Pancreas (tissue), 10 donors: ENCODE measurements around the gene SLC12A8. TPM values are rescaled to one million over a fixed set of nuclear protein-coding genes. Genes with fewer than 3 reads are reported as not detected.

Source experiments
- ATAC-seq, 4 donors: fragments of 200-7000 bp; cut with Tn5 transposase; one replicate each; pipeline versions ENCODE4 v1.8.0 to v1.9.1; 2020; ENCODE audit warnings: mild to moderate bottlenecking in 4 of 4, moderate library complexity in 4 of 4
- DNase-seq, 6 donors: peaks; one replicate each; pipeline ENCODE4 v3.0.0-alpha.2; 2020
- FAIRE-seq: peaks from 2 replicates; lab custom pipeline; 2012; peaks lifted over from hg19 to GRCh38; lab: Jason Lieb, UNC
- H3K27ac ChIP-seq, 4 donors: fragments of 200-600 bp; sonication (generic); 1 replicate in 3 of 4; 2 replicates in 1 of 4; pipeline versions ENCODE4 v1.5.0 to v1.8.0; 2020
- H3K27me3 ChIP-seq, 4 donors: fragments of 200-600 bp; one replicate each; pipeline ENCODE4 v1.8.0; 2021
- H3K36me3 ChIP-seq, 3 donors: fragments of 200-600 bp; sonication (generic) in 1 of 3; one replicate each; pipeline versions ENCODE4 v1.5.0 to v1.8.0; 2020 to 2021
- H3K4me1 ChIP-seq, 3 donors: fragments of 200-600 bp; one replicate each; pipeline ENCODE4 v1.8.0; 2021
- H3K4me3 ChIP-seq, 4 donors: fragments of 200-600 bp; sonication (generic) in 2 of 4; one replicate each; pipeline versions ENCODE4 v1.5.0 to v1.8.0; 2020 to 2021
- H3K9me3 ChIP-seq, 4 donors: fragments of 200-600 bp; one replicate each; pipeline ENCODE4 v1.8.0; 2021
- WGBS, 2 donors: extraction: QIAGEN DNeasy Blood & Tissue Kit; methylation state at CpG; one replicate each; pipeline ENCODE4 v1.1.7; 2013; 5-methylcytosine and 5-hydroxymethylcytosine counted together
- intact Hi-C, 3 donors: fragments of 100-400 bp; cut with DNase I; formaldehyde crosslinking; loops; one replicate each; pipeline versions ENCODE4 v1.11.1 to v1.14.2; 2022
- polyA plus RNA-seq, 2 donors: library from polyadenylated mRNA; stranded (reverse); fragments of 200-250 nt; gene quantifications; one replicate each; pipeline ENCODE4 v1.2.3, GENCODE V29; 2013
- total RNA-seq, 6 donors: library from RNA; stranded (reverse); fragmentation: NEBNext Ultra II Directional in 4 of 6; extraction: Animal tissue kit (Norgen Biotek cat#: 25700) in 4 of 6; gene quantifications; one replicate each; pipeline versions ENCODE4 v1.2.1 to v1.2.4, GENCODE V29; 2021 to 2023
- TF ChIP-seq, protein P1 (sequence below), 4 donors: fragments of 200-600 bp; sonication (generic) in 3 of 4; IDR thresholded peaks; one replicate each; pipeline versions ENCODE4 v1.5.0 to v1.8.0; 2021; ENCODE audit warnings: antibody characterized with exemption in 4 of 4
- donor health status: healthy with polysubstance abuse.
- donor health status: DM: no; HTN: no; CAD: no; lungs with moderate emphysema.
- donor health status: DM: no; HTN: no; CAD: no.
- donor health status: control.
- donor health status: control.
- donor health status: Bipolar disorder and iron deficiency.
- donor health status: DM: yes; HTN: yes; CAD: no.
- donor health status: DM: no; HTN: no; CAD: no.
- donor health status: DM: no; HTN: no; CAD: no.
- donor health status: DM: yes; HTN: yes; CAD: no.

Gene SLC12A8
- total and polyA plus RNA-seq, 8 donors: 6.6 to 16.2 (median 12.5) TPM

DNA sequence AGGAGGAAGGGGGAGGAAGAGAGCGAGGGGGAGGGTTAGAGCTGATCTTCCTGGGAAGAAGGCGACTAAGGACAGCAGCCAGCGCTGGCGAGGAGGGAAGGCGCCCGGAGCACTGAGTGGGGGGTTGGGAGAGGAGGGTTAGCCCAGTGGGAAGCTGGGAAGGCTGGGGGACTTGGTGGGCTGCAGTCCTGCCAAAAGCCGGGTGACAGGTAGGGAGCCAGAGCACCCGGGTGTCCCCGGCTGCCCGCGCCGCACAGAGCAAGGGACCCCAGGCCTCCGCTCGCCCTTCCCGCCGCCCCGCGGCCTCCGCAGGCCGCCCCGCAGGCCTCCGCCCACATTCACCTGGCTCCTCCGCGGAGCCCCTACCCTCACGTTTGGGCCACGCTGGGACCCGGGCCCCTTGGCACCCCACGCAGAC is 448 bp downstream of the SLC12A8 start:
- DNase-seq (peak; percentile 40 to 80 (median 49)), ATAC-seq (peak; percentile 66 to 72 (median 69)), FAIRE-seq (no peak)
- 2 to 3% methylated on average over 18 to 28 of the region's 28 CpGs for WGBS, 2 donors
- Histone ChIP-seq H3K27ac (peak overlapping the region; percentile 14 to 83 (median 53)), H3K4me1 (peaks cover 7 to 13% (median 8%) of the 10 kb centered on the region in 3 donors), H3K9me3 (no peaks in the 10 kb centered on the region), H3K4me3 (peak overlapping the region; percentile 64 to 88 (median 74)), H3K36me3 (no peaks in the 10 kb centered on the region), H3K27me3 (no peaks in the 10 kb centered on the region)
- TF ChIP-seq, protein P1, sequence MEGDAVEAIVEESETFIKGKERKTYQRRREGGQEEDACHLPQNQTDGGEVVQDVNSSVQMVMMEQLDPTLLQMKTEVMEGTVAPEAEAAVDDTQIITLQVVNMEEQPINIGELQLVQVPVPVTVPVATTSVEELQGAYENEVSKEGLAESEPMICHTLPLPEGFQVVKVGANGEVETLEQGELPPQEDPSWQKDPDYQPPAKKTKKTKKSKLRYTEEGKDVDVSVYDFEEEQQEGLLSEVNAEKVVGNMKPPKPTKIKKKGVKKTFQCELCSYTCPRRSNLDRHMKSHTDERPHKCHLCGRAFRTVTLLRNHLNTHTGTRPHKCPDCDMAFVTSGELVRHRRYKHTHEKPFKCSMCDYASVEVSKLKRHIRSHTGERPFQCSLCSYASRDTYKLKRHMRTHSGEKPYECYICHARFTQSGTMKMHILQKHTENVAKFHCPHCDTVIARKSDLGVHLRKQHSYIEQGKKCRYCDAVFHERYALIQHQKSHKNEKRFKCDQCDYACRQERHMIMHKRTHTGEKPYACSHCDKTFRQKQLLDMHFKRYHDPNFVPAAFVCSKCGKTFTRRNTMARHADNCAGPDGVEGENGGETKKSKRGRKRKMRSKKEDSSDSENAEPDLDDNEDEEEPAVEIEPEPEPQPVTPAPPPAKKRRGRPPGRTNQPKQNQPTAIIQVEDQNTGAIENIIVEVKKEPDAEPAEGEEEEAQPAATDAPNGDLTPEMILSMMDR (IDR thresholded peaks at IDR 0.05): no peak
- intact Hi-C loops: no loop called here

DNA sequence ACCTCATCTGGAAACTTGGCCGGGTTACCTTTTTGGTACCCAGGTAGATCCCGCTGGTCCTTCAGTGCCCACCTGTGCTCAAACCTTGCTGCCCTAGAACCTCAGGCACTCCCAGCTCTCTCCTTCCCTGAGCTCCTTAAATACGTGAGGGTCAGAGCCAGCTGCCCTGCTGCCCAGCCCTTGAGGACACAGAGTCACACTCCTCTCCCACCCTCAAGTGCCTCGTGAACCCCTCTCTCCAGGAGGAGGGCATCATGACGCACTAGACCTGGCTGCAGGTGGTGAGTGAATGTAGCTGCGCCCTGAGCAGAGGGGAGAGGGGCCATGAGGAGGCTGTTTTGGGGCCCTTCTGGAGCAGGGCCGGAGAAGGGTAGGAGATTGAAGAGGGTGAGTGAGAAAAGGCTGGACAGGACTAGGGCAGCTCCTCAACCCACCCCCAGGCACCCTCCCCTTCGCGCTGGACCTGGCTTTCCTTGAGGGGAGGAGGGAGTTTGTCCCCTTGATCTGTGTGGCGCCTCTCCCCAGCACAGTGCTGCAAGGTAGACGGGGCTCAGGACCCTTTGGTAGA is 941 bp downstream of the SLC12A8 start:
- Histone ChIP-seq H3K9me3 (no peaks in the 10 kb centered on the region), H3K27me3 (no peaks in the 10 kb centered on the region), H3K27ac (peak overlapping the region in 1 of 4 donors; percentile 83), H3K4me3 (peak overlapping the region; percentile 64 to 88 (median 74)), H3K36me3 (no peaks in the 10 kb centered on the region), H3K4me1 (peaks cover 7 to 13% (median 13%) of the 10 kb centered on the region in 3 donors)
- DNase-seq (peak in 1 of 6 donors; percentile 33), ATAC-seq (peak; percentile 7 to 20 (median 16)), FAIRE-seq (no peak)
- WGBS, 2 donors: 29 to 32% methylated on average over 9 to 11 of the region's 11 CpGs
- intact Hi-C loops: no loop called here
- TF ChIP-seq, protein P1 (IDR thresholded peaks at IDR 0.05): no peak

DNA sequence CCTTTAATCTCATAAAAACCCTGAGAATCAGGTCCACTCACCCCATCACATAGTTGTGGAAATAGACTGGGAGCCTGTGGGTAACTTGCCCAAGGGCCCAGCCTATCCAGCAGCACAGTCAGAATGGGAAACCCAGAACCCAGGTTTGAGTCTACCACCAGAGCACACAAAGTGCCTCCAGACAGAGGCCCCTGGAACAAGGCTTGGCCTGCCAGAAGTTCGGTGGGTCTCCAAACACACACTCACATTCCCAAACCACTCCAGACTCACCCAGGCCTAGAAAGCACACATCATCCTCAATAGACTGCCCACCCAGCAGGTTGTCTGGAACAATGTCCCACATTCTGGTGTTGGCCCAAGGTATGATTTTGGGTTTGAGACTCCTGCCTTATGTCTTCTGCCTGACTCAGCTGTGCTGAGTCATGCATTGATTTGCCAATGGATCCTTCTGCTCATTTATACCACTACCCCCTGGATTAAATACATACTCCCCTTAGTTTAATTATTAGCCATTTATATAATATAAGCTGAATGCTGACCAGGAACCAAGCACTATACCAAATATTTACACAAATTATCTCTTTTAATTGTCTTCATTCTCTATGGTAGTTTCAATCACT is 4.5 kb downstream of the SLC12A8 start:
- Histone ChIP-seq H3K4me1 (peaks cover 7 to 17% (median 13%) of the 10 kb centered on the region in 3 donors), H3K27me3 (no peaks in the 10 kb centered on the region), H3K4me3 (no peak overlapping the region), H3K9me3 (no peaks in the 10 kb centered on the region), H3K27ac (peak overlapping the region in 2 of 4 donors; percentile 37 to 68), H3K36me3 (no peaks in the 10 kb centered on the region)
- peak in 1 of 4 donors; percentile 6 for ATAC-seq
- TF ChIP-seq, protein P1 (IDR thresholded peaks at IDR 0.05): no peak
- no peak for DNase-seq
- no peak for FAIRE-seq
- WGBS, 2 donors: 86 to 93% methylated on average over 1 of the region's 1 CpG
- intact Hi-C loops: no loop called here

DNA sequence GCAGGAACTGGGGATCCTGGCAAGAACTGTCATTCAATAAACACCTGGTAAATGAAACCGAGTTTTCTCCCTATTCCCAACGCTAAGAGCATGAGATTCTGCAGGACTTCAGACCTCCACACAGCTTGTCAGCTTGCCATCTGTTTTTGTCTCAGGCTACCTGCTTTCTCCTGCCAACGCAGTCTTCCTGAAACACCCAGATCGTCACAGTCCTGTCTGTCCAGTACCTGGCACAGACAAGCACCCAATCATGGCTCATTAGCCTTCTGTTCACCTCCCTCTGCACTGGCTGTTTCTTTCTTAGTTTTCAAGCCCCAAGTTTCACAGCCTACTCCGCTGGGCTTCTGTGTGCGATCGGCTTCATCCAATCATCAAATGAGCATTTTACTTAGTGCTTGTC is 5.0 kb downstream of the SLC12A8 start:
- no peak for FAIRE-seq
- H3K27me3 ChIP-seq: no peaks in the 10 kb centered on the region
- H3K4me3 ChIP-seq: peak overlapping the region in 1 of 4 donors; percentile 9
- 18 to 35% methylated on average over 7 of the region's 7 CpGs for WGBS, 2 donors
- H3K4me1 ChIP-seq: peaks cover 7 to 17% (median 13%) of the 10 kb centered on the region in 3 donors
- intact Hi-C loops: no loop called here
- H3K27ac ChIP-seq: peak overlapping the region in 2 of 4 donors; percentile 37 to 68
- no peaks in the 10 kb centered on the region for H3K36me3 ChIP-seq
- no peaks in the 10 kb centered on the region for H3K9me3 ChIP-seq
- peak in 3 of 4 donors; percentile 67 to 82 (median 68) for ATAC-seq
- TF ChIP-seq, protein P1 (IDR thresholded peaks at IDR 0.05): no peak
- peak in 3 of 6 donors; percentile 26 to 39 (median 27) for DNase-seq
